Fibroblast of mammary gland (primary cell): ENCODE results near the gene CLSTN1.
"Not testable (repeated sequence)": the region's sequence is repeated elsewhere in the genome, so short reads cannot be mapped to it uniquely, and the experiment has no call there.

Experiments
- DNase-seq: peaks from one replicate; pipeline ENCODE4 v3.0.0-alpha.2; 2010; ENCODE audit warnings: low read depth
- H3K4me3 ChIP-seq: 2 replicates; pipeline ENCODE4 v1.5.1; 2011; ENCODE audit warnings: low read depth, mild to moderate bottlenecking, low read length, moderate library complexity; ENCODE audit not compliant: control insufficient read depth
- CTCF ChIP-seq: conservative IDR thresholded peaks from 2 replicates; pipeline ENCODE4 v1.5.1; 2011; ENCODE audit warnings: low read depth, low read length, inconsistent platforms; ENCODE audit not compliant: control insufficient read depth, insufficient read depth

CLSTN1 gene

GRCh38 chr1:9816199-9816598 is 7.6 kb downstream of the CLSTN1 start:
- no peak for TF ChIP-seq CTCF
- no peak overlapping the region for H3K4me3 ChIP-seq
- peak; percentile 33 for DNase-seq

GRCh38 chr1:9815150-9815549 is 8.6 kb downstream of the CLSTN1 start:
- DNase-seq: no peak
- no peak for TF ChIP-seq CTCF
- no peak overlapping the region for H3K4me3 ChIP-seq

GRCh38 chr1:9814619-9815018 is 9.1 kb downstream of the CLSTN1 start:
- H3K4me3 ChIP-seq: no peak overlapping the region
- no peak for TF ChIP-seq CTCF
- DNase-seq: no peak

GRCh38 chr1:9811239-9811966 is 12.4 kb downstream of the CLSTN1 start:
- no peak for DNase-seq
- H3K4me3 ChIP-seq: no peak overlapping the region
- TF ChIP-seq CTCF: no peak

- TF ChIP-seq CTCF: no peak
- no peak for DNase-seq
- H3K4me3 ChIP-seq: no peak overlapping the region
These were observed 14.7 kb downstream of the CLSTN1 start for GRCh38 chr1:9809100-9809510.

- no peak for TF ChIP-seq CTCF
- no peak for DNase-seq
- no peak overlapping the region for H3K4me3 ChIP-seq
These were observed 15.3 kb downstream of the CLSTN1 start for GRCh38 chr1:9808459-9808858.

- no peak overlapping the region for H3K4me3 ChIP-seq
- TF ChIP-seq CTCF: no peak
- DNase-seq: no peak
These were observed 16.2 kb downstream of the CLSTN1 start for GRCh38 chr1:9807541-9807940.

GRCh38 chr1:9805972-9806371 is 17.8 kb downstream of the CLSTN1 start:
- DNase-seq, H3K4me3 ChIP-seq: not testable (repeated sequence)
